Thyroid gland (tissue), 4 donors: ENCODE results near the gene EIF4A3. TPM values are rescaled to one million over a fixed set of nuclear protein-coding genes. Genes with fewer than 3 reads are reported as not detected.
"Not testable (repeated sequence)": the region's sequence is repeated elsewhere in the genome, so short reads cannot be mapped to it uniquely, and the experiment has no call there.

Source experiments
- DNase-seq, 2 donors: peaks; one replicate each; pipeline ENCODE4 v3.0.0-alpha.2; 2019
- H3K27ac ChIP-seq, 3 donors: fragments of 200-600 bp; sonication (generic); 1 replicate in 2 of 3; 2 replicates in 1 of 3; pipeline ENCODE4 v1.5.1; 2016 to 2019; ENCODE audit warnings: mild to moderate bottlenecking in 1 of 3, moderate library complexity in 1 of 3
- H3K27me3 ChIP-seq: fragments of 200-600 bp; sonication (generic); one replicate; pipeline ENCODE4 v1.5.1; 2019
- H3K36me3 ChIP-seq, 2 donors: fragments of 200-600 bp; sonication (generic); one replicate each; pipeline ENCODE4 v1.5.1; 2016 to 2019
- H3K4me1 ChIP-seq, 2 donors: fragments of 200-600 bp; sonication (generic); one replicate each; pipeline ENCODE4 v1.5.1; 2017 to 2019
- H3K4me3 ChIP-seq, 3 donors: fragments of 200-600 bp; sonication (generic); replicated peaks in 1 of 3; 1 replicate in 2 of 3; 2 replicates in 1 of 3; pipeline ENCODE4 v1.5.1; 2016; ENCODE audit warnings: mild to moderate bottlenecking in 1 of 3
- H3K9me3 ChIP-seq: fragments of 200-600 bp; sonication (generic); one replicate; pipeline ENCODE4 v1.5.1; 2017
- CTCF ChIP-seq, 6 experiments: fragments of 200-600 bp in 3 of 6; fragments of 450-650 bp in 3 of 6; sonication (generic) in 3 of 6; IDR thresholded peaks; one replicate each; pipeline ENCODE4 v1.5.1; 2016 to 2019; ENCODE audit warnings: antibody characterized with exemption in 6 of 6, mild to moderate bottlenecking in 2 of 6, inconsistent platforms in 1 of 6, moderate library complexity in 1 of 6
- POLR2A ChIP-seq, 2 donors: fragments of 450-650 bp; IDR thresholded peaks; one replicate each; pipeline ENCODE4 v1.6.1; 2017; ENCODE audit warnings: antibody characterized with exemption in 2 of 2, mild to moderate bottlenecking in 2 of 2, moderate library complexity in 1 of 2
- WGBS, 2 donors: methylation state at CpG; one replicate each; pipeline ENCODE4 v1.1.5; 2017; 5-methylcytosine and 5-hydroxymethylcytosine counted together
- intact Hi-C: fragments of 100-400 bp; cut with DNase I; formaldehyde crosslinking; loops from one replicate; pipeline ENCODE4 v1.15.1; 2023
- total RNA-seq, 4 donors: library from RNA; depleted of rRNA; stranded (reverse); fragments of >200 nt; gene quantifications; one replicate each; pipeline ENCODE4 v1.2.3, GENCODE V29; 2016

The EIF4A3 gene
- total RNA-seq, 4 donors from 2014 or later: 42.9 to 79.8 (median 47.4) TPM

GRCh38 chr17:80095844-80096475, 51.0 kb downstream of the EIF4A3 start:
- DNase-seq: no peak
- 82 to 90% methylated on average over 8 to 10 of the region's 16 CpGs for WGBS, 2 donors
- Histone ChIP-seq H3K4me1 (peaks cover 0 to 4% of the 10 kb centered on the region in 2 donors), H3K4me3 (no peak overlapping the region), H3K27me3 (no peaks in the 10 kb centered on the region), H3K36me3 (no peaks in the 10 kb centered on the region), H3K9me3 (no peaks in the 10 kb centered on the region), H3K27ac (no peak overlapping the region)
- TF ChIP-seq CTCF (IDR thresholded peaks at IDR 0.05) (no peak), POLR2A (IDR thresholded peaks at IDR 0.05) (no peak)
- intact Hi-C loops: no loop called here

- Histone ChIP-seq H3K36me3 (no peaks in the 10 kb centered on the region), H3K4me3 (no peak overlapping the region), H3K4me1 (no peaks in the 10 kb centered on the region), H3K9me3 (no peaks in the 10 kb centered on the region), H3K27me3 (no peaks in the 10 kb centered on the region), H3K27ac (no peak overlapping the region)
- no peak for DNase-seq
- TF ChIP-seq CTCF (IDR thresholded peaks at IDR 0.05): no peak
- TF ChIP-seq POLR2A (IDR thresholded peaks at IDR 0.05): no peak
- intact Hi-C loops: no loop called here
- 82 to 85% methylated on average over 32 to 37 of the region's 37 CpGs for whole genome bisulfite sequencing, 2 donors
Observed at GRCh38 chr17:80095038-80095843, 51.7 kb downstream of the EIF4A3 start.

- no peak for DNase-seq
- WGBS, 2 donors: 71 to 74% methylated on average over 8 of the region's 8 CpGs
- Histone ChIP-seq H3K4me1 (no peaks in the 10 kb centered on the region), H3K27ac (no peak overlapping the region), H3K9me3 (no peaks in the 10 kb centered on the region), H3K36me3 (no peaks in the 10 kb centered on the region), H3K27me3 (no peaks in the 10 kb centered on the region), H3K4me3 (no peak overlapping the region)
- intact Hi-C loops: no loop called here
- no peak for TF ChIP-seq CTCF (IDR thresholded peaks at IDR 0.05)
- TF ChIP-seq POLR2A (IDR thresholded peaks at IDR 0.05): no peak
Observed at GRCh38 chr17:80092959-80093358, 54.0 kb downstream of the EIF4A3 start.

- Histone ChIP-seq H3K27me3 (no peaks in the 10 kb centered on the region), H3K4me3 (no peak overlapping the region), H3K36me3 (no peaks in the 10 kb centered on the region), H3K27ac (no peak overlapping the region), H3K4me1 (no peaks in the 10 kb centered on the region), H3K9me3 (no peaks in the 10 kb centered on the region)
- DNase-seq: no peak
- no peak for TF ChIP-seq CTCF (IDR thresholded peaks at IDR 0.05)
- no peak for TF ChIP-seq POLR2A (IDR thresholded peaks at IDR 0.05)
- WGBS, 2 donors: 88 to 90% methylated on average over 4 of the region's 4 CpGs
- intact Hi-C loops: no loop called here
Observed at GRCh38 chr17:80091376-80091775, 55.6 kb downstream of the EIF4A3 start.

GRCh38 chr17:80090164-80090563, 56.8 kb downstream of the EIF4A3 start:
- not testable (repeated sequence) for H3K4me3 ChIP-seq
- 93 to 94% methylated on average over 44 of the region's 44 CpGs for WGBS, 2 donors

More at GRCh38 chr17:80090164-80090563, 56.8 kb downstream of the EIF4A3 start:
- DNase-seq, H3K36me3 ChIP-seq, H3K27ac ChIP-seq, H3K9me3 ChIP-seq, H3K4me1 ChIP-seq, intact Hi-C loops, H3K27me3 ChIP-seq: not testable (repeated sequence)
